ENCODE measurements around the gene ZNF827.

The ZNF827 gene

DNA sequence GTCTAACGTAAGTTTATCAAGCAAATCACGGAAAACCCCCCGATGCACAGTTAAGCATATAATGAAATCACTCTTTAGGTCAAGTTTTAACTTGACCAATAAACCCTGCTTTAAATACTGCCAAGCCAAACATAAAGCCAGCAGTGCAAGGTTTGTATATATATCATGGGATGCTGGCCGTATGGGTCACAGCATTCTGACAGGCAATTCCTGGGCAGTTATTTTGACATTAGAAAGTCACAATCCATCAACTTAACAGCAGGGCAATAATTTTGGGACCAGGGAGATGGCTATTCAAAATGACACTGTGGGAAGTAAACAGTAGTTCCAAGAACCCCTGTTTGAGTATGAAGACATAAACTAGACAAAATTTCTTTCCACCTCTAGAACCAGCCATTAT lies 116.9 kb downstream of the ZNF827 start:
- DNase-seq: no peak

- no peak for DNase-seq
Observed at GRCh38 chr4:145820407-145820806, 118.2 kb downstream of the ZNF827 start.

- no peak for DNase-seq
Observed at GRCh38 chr4:145819853-145820181, 118.8 kb downstream of the ZNF827 start.

GRCh38 chr4:145819101-145819852 lies 119.3 kb downstream of the ZNF827 start:
- DNase-seq: no peak

- no peak for DNase-seq
Observed at GRCh38 chr4:145818011-145818410, 120.6 kb downstream of the ZNF827 start.

DNA sequence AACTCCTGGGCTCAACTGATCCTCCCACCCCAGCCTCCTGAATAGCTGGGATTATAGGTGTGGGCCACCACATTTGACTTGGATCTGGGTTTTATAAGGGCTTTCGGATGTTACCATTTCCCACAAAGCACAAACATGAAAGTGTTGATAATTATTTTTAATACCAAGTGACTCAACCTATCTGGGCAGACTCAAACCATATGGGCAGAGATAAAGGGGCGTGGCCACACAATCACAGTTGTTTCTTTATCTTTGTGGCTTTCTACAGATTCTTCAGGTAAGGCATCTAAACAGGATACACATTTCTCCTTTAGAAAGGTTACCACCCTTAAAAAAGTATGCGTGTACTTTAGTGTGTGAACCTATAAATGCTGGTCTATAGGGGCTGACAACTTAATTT lies 122.5 kb downstream of the ZNF827 start:
- DNase-seq: no peak

DNA sequence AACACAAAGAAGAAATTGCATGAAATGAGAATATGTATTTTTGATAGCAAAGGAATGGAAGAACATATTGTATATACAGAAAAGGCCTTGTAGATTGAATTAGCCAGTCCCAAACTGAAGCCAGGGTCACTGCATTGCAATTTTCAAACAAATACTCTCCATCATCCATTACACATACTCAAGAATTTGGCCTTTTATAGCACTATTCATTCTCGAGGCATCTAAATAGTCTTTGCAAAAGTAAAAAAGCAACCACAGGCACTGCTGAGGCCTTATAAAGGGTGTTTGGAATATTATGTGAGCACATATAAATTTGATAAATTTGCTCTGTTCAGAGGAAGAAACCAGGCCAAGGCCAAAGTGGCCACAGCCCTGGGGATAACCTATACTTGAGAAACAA lies 123.0 kb downstream of the ZNF827 start:
- DNase-seq: no peak

DNA sequence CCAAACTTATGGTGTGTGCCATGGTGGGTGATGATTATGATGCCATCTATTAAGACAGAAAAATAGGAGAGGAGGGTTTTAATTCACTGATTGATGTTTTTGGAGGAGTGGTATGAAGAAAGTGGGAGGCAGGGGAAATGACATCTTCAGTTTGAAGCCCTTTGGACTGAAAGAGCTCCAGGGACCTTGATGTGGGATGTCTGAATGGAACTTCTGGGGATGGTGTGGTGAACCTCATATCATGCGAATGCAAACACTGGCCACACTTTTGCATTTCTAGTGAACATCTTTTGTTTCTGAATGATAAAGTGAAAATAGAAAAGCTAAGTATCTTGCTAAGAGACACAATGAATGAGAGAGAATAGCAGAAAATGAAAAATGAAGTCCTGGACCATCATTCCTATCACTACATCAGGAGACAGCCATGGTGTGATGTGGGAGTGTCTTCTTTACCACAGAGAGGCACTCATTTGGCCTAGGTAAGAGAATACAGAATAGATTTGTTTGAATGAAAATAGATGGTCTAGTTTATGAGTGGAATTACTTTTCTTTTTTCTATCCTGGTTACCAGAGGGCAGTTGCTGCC lies 123.5 kb downstream of the ZNF827 start:
- no peak for DNase-seq

DNA sequence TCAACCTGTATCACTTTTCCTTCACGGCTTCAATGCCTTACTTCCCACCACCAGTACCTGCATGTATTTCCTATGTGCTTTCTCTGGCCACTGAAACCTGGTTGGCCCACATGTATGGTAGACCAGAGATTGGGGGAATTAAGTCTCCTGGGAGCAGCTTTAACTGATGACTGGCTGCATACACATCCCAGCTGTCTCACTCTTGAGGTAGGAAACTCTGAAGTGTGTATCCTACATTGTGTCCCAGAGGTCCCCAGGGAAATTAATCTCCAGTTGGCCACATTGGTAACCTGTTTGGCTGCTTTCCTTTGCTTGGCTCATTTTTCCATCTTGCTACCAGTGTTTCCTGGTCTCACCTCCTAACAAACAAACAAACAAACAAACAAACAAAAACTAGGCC lies 124.4 kb downstream of the ZNF827 start:
- DNase-seq: no peak

DNA sequence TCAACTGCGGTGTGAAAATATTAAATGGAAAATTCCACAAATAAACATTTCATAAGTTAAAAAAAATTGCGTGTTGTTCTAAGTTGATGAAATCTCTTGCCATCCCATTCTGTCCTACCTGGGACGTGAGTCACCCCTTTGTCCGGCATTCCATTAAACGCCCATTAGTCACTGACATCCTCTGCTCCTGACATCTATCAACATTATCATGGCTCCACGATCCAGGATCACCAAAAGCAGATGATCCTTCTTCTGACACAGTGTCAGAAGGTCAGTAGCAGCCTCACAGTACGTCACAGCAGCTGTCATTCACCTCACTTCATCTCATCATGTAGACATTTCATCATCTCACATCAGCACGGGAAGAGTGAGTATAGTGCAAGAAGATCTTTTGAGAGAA lies 125.7 kb downstream of the ZNF827 start:
- no peak for DNase-seq

DNA sequence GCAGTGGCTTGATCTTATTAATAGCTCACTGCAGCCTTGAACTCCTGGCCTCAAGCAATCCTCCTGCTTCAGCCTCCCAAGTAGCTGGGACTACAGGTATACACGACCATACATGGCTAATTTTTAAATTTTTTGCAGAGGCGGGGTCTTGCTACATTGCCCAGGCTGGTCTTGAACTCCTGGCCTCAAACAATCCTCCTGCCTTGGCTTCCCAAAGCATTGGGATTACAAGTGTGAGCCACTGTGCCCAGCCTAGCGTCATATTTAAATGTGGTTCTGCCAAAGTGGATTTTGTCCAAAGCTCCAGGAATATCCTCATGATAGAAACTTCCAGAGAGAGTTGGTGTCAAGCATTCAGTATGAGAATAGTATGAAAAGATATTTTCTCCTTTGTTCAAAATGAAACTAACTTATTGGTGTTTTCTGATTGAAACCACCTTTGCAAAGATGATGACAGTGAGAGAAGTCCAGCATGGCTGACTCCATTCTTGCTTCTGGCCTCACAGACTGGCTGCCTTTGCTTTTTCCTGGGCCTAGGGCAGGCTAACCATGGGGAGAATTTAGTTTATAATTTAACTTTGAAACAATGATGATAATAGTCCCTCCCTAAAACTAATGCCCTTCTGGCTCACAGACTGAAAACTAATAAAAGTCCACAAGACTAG lies 129.6 kb downstream of the ZNF827 start:
- DNase-seq: no peak

DNA sequence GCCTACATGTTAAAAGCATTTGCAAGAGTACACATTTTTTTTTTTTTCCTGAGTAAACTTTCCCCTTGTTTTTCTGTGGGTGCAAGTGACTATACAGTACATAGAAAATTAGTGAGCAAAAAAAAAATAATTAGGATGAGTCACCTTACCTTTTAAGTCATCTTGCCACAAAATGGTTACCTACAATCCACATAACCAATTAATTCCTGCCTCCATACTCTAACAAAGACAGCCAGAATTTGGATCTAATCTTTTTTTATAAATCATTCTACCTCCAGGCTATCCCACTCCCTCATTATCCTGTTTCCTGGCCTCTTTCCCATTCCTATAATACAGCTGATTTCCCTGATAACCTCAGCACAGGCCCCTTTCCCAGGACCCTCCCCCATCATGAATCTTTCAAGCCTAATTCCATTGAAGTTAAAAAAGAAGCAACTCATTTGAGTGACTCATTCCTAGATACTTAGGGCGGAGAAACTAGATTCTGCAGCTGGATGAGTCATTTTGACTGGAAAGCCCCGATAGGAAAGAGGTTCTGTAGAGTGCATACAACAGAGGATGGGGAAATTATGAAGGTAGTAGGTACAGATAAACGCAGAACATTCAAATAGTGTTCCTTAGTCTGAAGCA lies 130.5 kb downstream of the ZNF827 start:
- DNase-seq: no peak

DNA sequence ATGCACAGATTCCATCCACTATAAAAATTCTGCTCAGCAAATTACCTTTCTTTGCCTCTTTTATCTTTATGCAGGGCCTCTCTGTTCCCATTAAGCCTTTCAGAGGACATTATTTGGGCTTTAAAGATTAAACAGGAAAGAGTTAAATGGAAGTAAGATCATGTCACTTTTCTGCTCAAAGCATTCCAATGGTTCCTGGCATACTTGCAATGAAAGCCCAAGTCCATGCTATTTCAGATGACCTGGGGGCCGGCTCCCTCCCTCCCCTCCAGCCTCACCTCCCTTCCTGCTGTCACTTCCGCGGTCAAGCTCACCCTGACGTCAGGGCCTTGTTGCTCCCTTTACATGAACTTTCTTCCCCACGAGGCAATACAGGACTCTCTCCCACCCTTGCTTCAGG lies 133.1 kb downstream of the ZNF827 start:
- DNase-seq: no peak

DNA sequence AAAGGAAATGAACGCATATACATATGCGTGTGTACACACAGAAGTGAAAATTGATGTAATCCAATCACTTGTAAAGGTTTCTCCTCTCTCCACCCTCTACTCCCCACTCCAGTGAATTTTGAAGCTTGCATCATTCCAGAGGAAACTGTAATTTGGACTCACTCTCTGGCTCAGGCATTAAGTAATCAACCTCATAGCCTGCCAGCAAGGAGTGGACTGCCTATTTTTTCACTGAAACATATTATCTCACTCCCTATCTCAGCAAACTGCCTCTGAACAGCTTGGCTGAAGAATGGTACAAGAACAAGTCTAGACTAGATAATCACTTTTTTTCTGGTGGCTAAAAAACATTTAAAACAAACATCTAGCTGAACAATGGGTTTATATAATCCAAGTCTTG lies 134.5 kb downstream of the ZNF827 start:
- DNase-seq: no peak

- DNase-seq: no peak
Observed at GRCh38 chr4:145799223-145799622, 139.4 kb downstream of the ZNF827 start.

DNA sequence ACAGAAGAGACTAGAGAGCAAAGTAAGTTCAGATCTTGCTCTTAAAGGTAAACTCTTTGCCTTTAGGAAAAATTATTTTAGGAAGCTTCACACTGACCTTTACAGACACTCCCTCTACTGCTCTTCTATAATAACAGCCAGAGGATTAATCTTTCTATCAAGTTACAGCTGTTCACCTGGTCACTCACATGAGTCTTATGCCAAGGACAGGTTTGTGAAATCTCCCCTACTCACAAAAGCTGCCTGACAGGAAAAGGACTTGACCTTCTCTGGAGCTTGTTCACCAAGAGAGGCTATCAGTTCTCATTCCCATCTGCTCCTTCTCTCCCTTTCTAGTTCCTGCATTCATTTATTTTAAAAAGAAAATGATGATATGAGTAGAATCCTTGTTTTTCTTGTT lies 141.3 kb downstream of the ZNF827 start:
- DNase-seq: no peak

- no peak for DNase-seq
Observed at GRCh38 chr4:145796346-145796745, 142.3 kb downstream of the ZNF827 start.

- DNase-seq: no peak
Observed at GRCh38 chr4:145795521-145795920, 143.1 kb downstream of the ZNF827 start.

DNA sequence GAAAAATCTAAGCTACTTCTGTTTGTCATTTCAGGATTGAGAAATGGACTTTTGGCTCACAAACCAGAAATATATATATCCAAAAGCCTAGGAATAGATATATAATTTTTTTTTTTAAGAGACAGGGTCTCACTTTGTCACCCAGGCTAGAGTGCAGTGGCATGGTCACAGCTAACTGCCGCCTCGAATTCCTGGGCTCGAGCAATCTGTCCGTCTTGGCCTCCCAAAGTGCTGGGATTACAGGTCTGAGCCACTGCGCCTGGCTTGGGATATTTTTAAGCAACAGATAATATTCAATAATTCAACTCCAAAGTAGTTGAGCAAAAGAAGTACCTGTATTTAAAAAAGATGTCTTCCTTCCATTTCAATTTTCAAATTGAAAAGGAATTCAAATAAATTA lies 146.2 kb downstream of the ZNF827 start:
- no peak for DNase-seq

DNA sequence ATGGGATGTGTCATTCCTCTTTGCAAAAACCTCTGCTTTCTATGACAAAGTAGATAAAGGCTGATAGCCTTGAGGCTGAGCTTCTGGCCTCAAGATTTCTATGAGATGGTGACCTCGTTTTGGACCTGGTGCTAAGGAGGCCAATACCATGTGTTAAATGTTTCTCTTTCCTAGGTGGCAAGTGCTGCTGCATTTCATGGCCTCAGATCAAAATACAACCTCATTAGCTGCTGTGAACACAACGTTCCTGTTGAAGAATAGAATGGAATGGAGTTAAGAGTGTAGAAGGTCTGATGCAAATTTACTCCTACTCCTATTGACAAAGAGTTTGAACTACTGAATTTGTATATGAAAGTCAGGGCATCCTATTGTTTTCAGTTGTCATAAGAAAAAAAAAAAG lies 146.6 kb downstream of the ZNF827 start:
- no peak for DNase-seq

GRCh38 chr4:145788755-145789154 lies 149.9 kb downstream of the ZNF827 start:
- no peak for DNase-seq

GRCh38 chr4:145786830-145787229 lies 151.8 kb downstream of the ZNF827 start:
- no peak for DNase-seq

DNA sequence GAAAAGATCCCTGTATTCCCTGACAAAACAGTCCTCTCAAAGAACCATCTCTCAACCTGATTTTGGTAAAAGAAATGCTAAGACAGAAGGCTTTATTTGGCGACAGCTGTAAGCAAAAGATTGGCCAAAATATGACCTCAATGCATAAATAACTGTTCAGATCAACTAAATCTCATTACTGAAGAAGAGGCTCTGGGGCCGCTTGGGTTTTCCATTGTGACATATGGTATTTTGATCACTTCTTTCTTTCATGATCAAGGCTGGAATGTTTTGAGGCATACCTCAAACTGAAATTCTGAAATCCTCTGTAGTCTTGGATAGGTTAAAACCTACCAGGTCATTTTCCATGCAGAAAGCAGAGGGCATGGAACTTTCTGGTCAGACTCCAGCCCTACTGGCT lies 152.4 kb downstream of the ZNF827 start:
- DNase-seq: no peak

- DNase-seq: no peak
Observed at GRCh38 chr4:145785391-145786008, 153.1 kb downstream of the ZNF827 start.
